Activated CD4-positive, alpha-beta T cell treated with anti-CD3 and anti-CD28 coated beads, Interleukin-2, amount 50 U/mL, for 24 hours (primary cell): ENCODE results near the gene ST8SIA2.
"Not testable (repeated sequence)": the region's sequence is repeated elsewhere in the genome, so short reads cannot be mapped to it uniquely, and the experiment has no call there.

Experiments
- DNase-seq, 2 donors: peaks; one replicate each; pipeline ENCODE4 v3.0.0-alpha.2; 2020; ENCODE audit warnings: low read depth in 1 of 2, low spot score in 1 of 2

The ST8SIA2 gene

GRCh38 chr15:92435145-92435544, 41.5 kb downstream of the ST8SIA2 start:
- no peak for DNase-seq

DNA sequence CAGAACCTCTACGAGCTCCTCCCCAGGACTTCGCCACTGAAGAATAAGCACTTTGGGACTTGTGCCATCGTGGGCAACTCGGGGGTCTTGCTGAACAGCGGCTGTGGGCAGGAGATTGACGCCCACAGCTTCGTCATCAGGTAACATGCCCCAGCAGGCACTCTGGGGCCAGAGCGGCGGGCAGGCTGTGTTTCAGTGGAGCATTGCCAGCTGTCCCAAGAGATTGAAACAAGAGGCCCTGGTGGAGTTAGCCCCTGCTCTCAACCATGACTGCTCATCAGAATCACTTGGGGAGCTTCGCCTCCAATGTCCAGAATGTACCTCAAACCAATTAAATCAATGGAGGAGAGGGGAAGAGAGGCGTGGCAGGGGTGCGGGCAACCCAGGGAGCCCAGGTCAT, 44.8 kb downstream of the ST8SIA2 start:
- no peak for DNase-seq

DNA sequence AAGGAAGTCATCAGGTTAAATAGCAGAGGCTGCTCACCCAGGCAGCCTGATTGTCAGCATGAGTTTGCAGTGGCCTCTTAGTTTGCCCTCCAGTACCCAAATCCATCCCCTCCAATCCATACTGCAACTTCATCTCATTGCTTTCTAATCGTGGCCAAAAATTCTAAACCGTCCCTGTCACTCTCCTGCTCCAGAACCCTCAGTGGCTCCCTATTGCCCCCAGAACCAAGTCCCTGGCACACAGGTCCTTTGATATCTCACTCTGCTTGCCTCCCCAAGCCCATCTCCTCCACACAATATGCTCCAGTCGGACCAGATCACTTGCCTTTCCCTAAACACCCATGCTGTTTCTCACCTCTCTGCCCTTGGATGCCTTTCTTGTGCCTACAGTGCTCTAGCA, 49.7 kb downstream of the ST8SIA2 start:
- no peak for DNase-seq

- no peak for DNase-seq
These were observed 51.0 kb downstream of the ST8SIA2 start for GRCh38 chr15:92444631-92445030.

DNA sequence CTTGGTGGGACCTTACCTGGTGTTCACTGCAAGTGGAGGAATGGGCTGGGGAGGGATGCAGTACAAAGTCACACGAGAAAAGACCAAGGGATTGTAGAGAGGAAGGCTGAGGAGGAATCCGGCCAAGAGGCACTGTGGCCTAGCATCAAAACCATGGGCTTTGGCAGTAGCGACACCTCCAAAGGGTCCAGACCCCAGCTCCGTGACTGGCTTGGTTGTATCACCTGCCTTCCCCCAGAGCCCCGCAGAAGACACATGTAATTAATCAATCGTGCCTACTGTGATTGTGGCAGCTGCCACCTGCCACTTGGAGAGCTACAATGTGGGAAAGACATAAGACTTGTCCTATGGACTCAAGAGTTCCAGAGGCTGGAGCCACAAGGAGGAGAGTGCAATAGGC, 54.7 kb downstream of the ST8SIA2 start:
- DNase-seq = no peak

- DNase-seq = no peak
These were observed 55.8 kb downstream of the ST8SIA2 start for GRCh38 chr15:92449476-92449875.

- no peak for DNase-seq
These were observed 57.6 kb downstream of the ST8SIA2 start for GRCh38 chr15:92451225-92451825.

GRCh38 chr15:92452143-92452542, 58.5 kb downstream of the ST8SIA2 start:
- no peak for DNase-seq

DNA sequence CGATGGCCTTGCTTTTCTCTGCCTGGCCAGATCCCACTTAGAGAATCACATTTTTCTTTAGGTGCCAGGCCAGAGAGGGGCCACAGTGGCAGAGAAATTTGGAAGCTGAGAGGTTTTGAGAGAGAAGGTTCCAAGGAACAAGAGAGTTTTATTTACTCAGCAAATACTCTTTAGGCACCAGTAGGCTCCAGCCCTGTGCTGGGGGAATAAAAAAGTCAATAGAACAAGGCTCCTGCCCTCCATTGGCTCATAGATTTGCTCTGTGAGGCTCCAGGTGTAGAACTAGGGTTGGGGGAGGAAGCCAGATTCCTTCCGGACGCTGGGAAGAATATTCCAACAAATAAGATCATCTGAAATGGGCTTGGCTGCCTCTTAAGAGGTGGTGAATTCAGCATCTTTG, 59.9 kb downstream of the ST8SIA2 start:
- no peak for DNase-seq

- DNase-seq = no peak
These were observed 60.9 kb downstream of the ST8SIA2 start for GRCh38 chr15:92454555-92455105.

GRCh38 chr15:92455271-92455670, 61.6 kb downstream of the ST8SIA2 start:
- no peak for DNase-seq

DNA sequence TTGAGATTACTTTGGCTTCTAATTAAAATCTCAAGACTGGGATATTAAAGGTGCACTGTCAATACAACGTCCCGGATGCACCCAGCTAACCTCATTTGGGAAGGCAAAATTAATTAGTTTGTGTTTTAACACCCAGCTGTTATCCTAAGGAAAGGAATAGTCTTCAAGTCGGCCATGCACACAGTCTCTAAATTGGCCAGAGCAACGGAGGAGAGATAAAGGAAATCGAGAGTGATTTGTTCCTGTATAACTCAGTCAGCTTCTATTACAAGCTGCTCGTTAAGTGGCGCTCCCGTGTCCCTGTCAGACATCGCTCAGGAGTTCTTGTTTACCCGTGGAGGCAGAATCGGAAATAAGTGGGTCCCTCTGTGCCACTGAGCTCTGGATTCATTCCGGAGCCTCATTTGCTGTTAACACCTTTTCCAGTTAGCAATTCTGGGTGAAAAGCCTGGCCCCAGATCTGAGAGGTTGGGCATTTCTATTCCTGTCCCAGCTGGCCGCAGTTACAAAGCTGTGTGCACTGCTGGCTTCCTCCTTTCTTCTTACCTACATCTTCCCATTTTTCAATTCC, 63.9 kb downstream of the ST8SIA2 start:
- DNase-seq = no peak

- DNase-seq = no peak
These were observed 66.3 kb downstream of the ST8SIA2 start for GRCh38 chr15:92460023-92460422.

DNA sequence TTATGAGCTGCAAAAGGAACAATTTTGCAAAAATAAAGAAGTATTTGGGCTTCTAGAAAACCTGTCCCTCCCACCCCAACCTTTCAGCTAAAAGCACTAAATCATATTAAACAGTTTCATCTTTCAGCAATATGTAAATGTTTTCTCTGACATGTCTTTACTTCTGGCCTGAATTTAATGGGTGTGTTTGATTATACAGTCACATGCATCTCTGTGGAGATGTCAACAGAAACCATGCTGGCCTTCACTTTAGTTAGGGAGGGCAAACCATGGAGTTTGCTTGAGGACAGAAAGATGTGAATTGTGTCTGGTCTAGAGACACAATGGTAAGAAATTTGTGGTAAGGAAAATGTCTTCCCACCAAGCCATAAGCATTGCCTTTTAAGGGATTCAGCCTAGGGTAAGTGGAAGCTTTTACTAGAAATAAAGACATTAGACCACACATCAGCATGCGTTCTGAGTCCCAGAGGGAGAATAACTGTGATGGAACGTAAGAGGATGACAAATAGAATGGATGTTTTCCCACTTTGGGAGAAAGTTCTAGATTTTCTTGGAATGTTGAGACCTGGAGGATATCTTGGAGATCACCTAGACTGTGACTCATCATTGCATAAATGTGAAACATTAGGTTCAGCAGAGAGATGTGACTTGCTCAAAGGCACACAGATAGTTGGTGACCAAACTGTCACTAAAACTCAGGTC, 68.9 kb downstream of the ST8SIA2 start:
- no peak for DNase-seq

- DNase-seq = no peak
These were observed 69.7 kb downstream of the ST8SIA2 start for GRCh38 chr15:92463352-92463751.

- DNase-seq = no peak
These were observed 70.1 kb downstream of the ST8SIA2 start for GRCh38 chr15:92463826-92464225.

- DNase-seq = no peak
These were observed 73.2 kb downstream of the ST8SIA2 start for GRCh38 chr15:92466834-92467233.

DNA sequence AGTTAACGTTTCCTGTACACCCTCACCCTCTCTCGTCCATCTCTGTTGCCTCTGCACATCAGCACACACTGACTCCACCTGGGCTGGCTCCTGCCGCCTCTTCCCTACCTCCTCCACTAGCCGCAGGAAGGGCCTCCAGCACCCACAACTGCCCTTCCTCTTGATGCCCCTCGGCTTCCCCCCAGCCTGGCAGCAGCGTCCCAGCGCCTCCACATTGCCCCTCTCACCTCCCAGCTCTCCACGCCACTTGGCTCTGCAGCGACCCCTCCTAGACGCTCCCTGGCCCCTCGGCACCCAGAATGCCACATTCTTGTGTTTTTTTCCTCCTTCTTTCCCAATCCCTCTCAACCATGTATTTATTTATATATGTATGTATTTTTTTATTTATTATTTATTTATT, 73.6 kb downstream of the ST8SIA2 start:
- DNase-seq = no peak

DNA sequence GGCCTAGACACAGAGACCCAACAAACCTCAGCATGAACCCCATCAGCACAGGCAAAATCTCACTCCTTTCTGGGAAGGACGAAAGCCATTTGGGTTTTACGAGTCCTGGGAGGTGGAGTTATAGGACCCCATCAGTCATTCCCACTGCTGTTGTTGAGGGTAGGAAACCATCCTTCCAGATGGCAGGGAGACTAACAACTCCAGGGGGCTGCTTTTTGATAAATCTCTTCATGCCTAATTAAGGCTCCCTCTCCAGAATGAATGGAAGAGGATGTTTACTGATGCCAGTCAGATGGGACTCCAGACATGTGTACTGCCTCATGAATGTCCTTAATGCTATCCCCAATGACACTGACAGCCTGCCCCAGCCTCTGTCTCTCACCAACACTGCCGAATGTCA, 75.3 kb downstream of the ST8SIA2 start:
- no peak for DNase-seq

DNA sequence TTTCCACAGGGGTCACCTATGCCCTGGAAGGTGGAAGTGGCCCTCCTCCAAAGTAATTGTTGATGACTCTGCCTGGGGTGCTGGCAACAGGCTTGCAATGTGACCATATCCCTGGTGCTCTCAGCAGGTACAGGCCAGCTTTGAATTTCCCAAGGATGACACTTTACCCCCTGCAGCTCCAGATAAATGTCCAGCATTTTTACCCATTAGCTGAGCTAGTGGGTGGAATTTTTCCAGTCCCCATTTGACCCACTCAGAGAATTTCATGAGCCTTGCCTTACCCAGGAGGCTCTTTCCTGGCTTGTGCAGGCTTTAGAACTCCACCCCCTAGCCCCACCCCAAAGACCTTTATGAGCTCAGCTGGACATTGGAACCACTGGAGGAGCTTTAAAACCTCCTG, 77.6 kb downstream of the ST8SIA2 start:
- DNase-seq = no peak

DNA sequence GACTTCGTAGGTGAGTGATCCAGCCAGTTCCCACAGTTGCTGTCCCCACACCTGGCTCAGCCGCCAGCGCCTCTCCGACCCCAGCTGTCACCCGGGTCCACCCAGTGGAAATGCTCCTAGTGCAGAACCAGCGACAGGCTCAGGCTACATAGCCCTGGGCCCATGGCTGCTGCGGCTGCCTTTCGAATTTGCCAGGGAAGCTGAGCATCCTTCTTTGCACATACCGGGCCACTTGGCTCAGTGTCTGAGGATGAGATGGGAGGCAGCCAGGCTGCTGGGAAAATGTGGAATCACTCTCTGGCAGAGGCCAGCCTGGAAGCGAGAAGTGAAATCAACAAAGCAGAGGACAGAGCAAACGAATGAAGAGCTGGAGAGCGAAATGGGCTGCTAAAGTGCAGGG, 80.1 kb downstream of the ST8SIA2 start:
- DNase-seq = no peak

GRCh38 chr15:92479730-92480129, 86.0 kb downstream of the ST8SIA2 start:
- DNase-seq = not testable (repeated sequence)
